Peyer's patch (tissue), 4 donors: Measurements from ENCODE around the gene NTRK2. TPM values are rescaled to one million over a fixed set of nuclear protein-coding genes. Genes with fewer than 3 reads are reported as not detected.

Experiments used
- DNase-seq, 3 donors: peaks; one replicate each; pipeline ENCODE4 v3.0.0-alpha.2; 2017 to 2019
- H3K27ac ChIP-seq, 4 donors: fragments of 200-600 bp; sonication (generic); one replicate each; pipeline ENCODE4 v1.5.1; 2016 to 2019
- H3K27me3 ChIP-seq, 2 donors: fragments of 200-600 bp; sonication (generic); one replicate each; pipeline ENCODE4 v1.5.1; 2019
- H3K36me3 ChIP-seq, 3 donors: fragments of 200-600 bp; sonication (generic); one replicate each; pipeline ENCODE4 v1.5.1; 2016 to 2019
- H3K4me1 ChIP-seq, 4 donors: fragments of 200-600 bp; sonication (generic); one replicate each; pipeline ENCODE4 v1.5.1; 2016 to 2019
- H3K4me3 ChIP-seq, 4 donors: fragments of 200-600 bp; sonication (generic); 1 replicate in 3 of 4; 2 replicates in 1 of 4; pipeline ENCODE4 v1.5.1; 2016 to 2019; ENCODE audit warnings: mild to moderate bottlenecking in 1 of 4
- H3K9me3 ChIP-seq, 4 donors: fragments of 200-600 bp; sonication (generic); one replicate each; pipeline ENCODE4 v1.5.1; 2016 to 2019; ENCODE audit warnings: mild to moderate bottlenecking in 1 of 4
- CTCF ChIP-seq, 6 experiments: fragments of 450-650 bp in 4 of 6; fragments of 200-600 bp in 2 of 6; sonication (generic) in 1 of 6; IDR thresholded peaks; one replicate each; pipeline ENCODE4 v1.5.1; 2017 to 2019; ENCODE audit warnings: antibody characterized with exemption in 6 of 6, mild to moderate bottlenecking in 3 of 6, moderate library complexity in 1 of 6
- POLR2A ChIP-seq, 2 donors: fragments of 450-650 bp; IDR thresholded peaks; one replicate each; pipeline ENCODE4 v1.5.1; 2017; ENCODE audit warnings: antibody characterized with exemption in 2 of 2, mild to moderate bottlenecking in 2 of 2, moderate library complexity in 2 of 2
- total RNA-seq, 4 donors: library from RNA; depleted of rRNA; stranded (reverse); fragments of >200 nt; gene quantifications; one replicate each; pipeline ENCODE4 v1.1.0, GENCODE V29; 2016

Gene NTRK2
- total RNA-seq, 4 donors from 2014 or later: 0.35 to 1.7 (median 0.84) TPM

GRCh38 chr9:84874596-84874995 lies 205.1 kb downstream of the NTRK2 start:
- no peak for DNase-seq
- Histone ChIP-seq H3K4me1 (no peaks in the 10 kb centered on the region), H3K27me3 (no peaks in the 10 kb centered on the region), H3K36me3 (no peaks in the 10 kb centered on the region), H3K4me3 (no peak overlapping the region), H3K27ac (no peak overlapping the region), H3K9me3 (no peaks in the 10 kb centered on the region)
- no peak for TF ChIP-seq POLR2A (IDR thresholded peaks at IDR 0.05)
- no peak for TF ChIP-seq CTCF (IDR thresholded peaks at IDR 0.05)

GRCh38 chr9:84875193-84875592 lies 205.7 kb downstream of the NTRK2 start:
- TF ChIP-seq CTCF (IDR thresholded peaks at IDR 0.05) (no peak), POLR2A (IDR thresholded peaks at IDR 0.05) (no peak)

GRCh38 chr9:84879631-84880030 lies 210.1 kb downstream of the NTRK2 start:
- Histone ChIP-seq H3K4me1 (no peaks in the 10 kb centered on the region), H3K9me3 (no peaks in the 10 kb centered on the region), H3K27me3 (no peaks in the 10 kb centered on the region), H3K27ac (no peak overlapping the region), H3K36me3 (no peaks in the 10 kb centered on the region), H3K4me3 (no peak overlapping the region)
- no peak for TF ChIP-seq POLR2A (IDR thresholded peaks at IDR 0.05)
- DNase-seq: no peak

More at GRCh38 chr9:84875193-84875592, 205.7 kb downstream of the NTRK2 start:
- H3K36me3 ChIP-seq: no peaks in the 10 kb centered on the region
- no peaks in the 10 kb centered on the region for H3K9me3 ChIP-seq
- H3K27ac ChIP-seq: no peak overlapping the region
- no peak for DNase-seq
- H3K4me3 ChIP-seq: no peak overlapping the region
- no peaks in the 10 kb centered on the region for H3K4me1 ChIP-seq
- H3K27me3 ChIP-seq: no peaks in the 10 kb centered on the region

GRCh38 chr9:84880835-84881234 lies 211.3 kb downstream of the NTRK2 start:
- Histone ChIP-seq H3K36me3 (no peaks in the 10 kb centered on the region), H3K27me3 (no peaks in the 10 kb centered on the region), H3K27ac (no peak overlapping the region), H3K4me3 (no peak overlapping the region), H3K9me3 (no peaks in the 10 kb centered on the region), H3K4me1 (no peaks in the 10 kb centered on the region)
- no peak for DNase-seq
- TF ChIP-seq CTCF (IDR thresholded peaks at IDR 0.05) (no peak), POLR2A (IDR thresholded peaks at IDR 0.05) (no peak)

GRCh38 chr9:84886866-84887265 lies 217.3 kb downstream of the NTRK2 start:
- H3K4me3 ChIP-seq: no peak overlapping the region
- no peak for DNase-seq
- no peaks in the 10 kb centered on the region for H3K9me3 ChIP-seq
- no peaks in the 10 kb centered on the region for H3K27me3 ChIP-seq
- no peaks in the 10 kb centered on the region for H3K4me1 ChIP-seq
- H3K36me3 ChIP-seq: no peaks in the 10 kb centered on the region
- TF ChIP-seq POLR2A (IDR thresholded peaks at IDR 0.05) (no peak), CTCF (IDR thresholded peaks at IDR 0.05) (no peak)
- H3K27ac ChIP-seq: no peak overlapping the region

- Histone ChIP-seq H3K4me1 (no peaks in the 10 kb centered on the region), H3K27me3 (no peaks in the 10 kb centered on the region), H3K9me3 (no peaks in the 10 kb centered on the region), H3K27ac (no peak overlapping the region), H3K36me3 (no peaks in the 10 kb centered on the region), H3K4me3 (no peak overlapping the region)
- no peak for DNase-seq
- TF ChIP-seq CTCF (IDR thresholded peaks at IDR 0.05): no peak
Measured at GRCh38 chr9:84891924-84892323, 222.4 kb downstream of the NTRK2 start.
